Neural progenitor cell (in vitro differentiated cells): ENCODE measurements around the gene TMEFF2.

Experiments used
- EZH2 ChIP-seq: fragments of 200-600 bp; sonication (generic); IDR thresholded peaks from 2 replicates; pipeline ENCODE4 v1.6.1; 2017; ENCODE audit warnings: antibody characterized with exemption, mild to moderate bottlenecking, moderate library complexity
- EZH2phosphoT487 ChIP-seq: fragments of 200-600 bp; sonication (generic); IDR thresholded peaks from 2 replicates; pipeline ENCODE4 v1.6.1; 2017; ENCODE audit warnings: antibody characterized with exemption
- TF ChIP-seq, protein P1 (sequence below): fragments of 200-600 bp; sonication (generic); IDR thresholded peaks from 2 replicates; pipeline ENCODE4 v1.5.1; 2017; ENCODE audit warnings: antibody characterized with exemption, mild to moderate bottlenecking

DNA sequence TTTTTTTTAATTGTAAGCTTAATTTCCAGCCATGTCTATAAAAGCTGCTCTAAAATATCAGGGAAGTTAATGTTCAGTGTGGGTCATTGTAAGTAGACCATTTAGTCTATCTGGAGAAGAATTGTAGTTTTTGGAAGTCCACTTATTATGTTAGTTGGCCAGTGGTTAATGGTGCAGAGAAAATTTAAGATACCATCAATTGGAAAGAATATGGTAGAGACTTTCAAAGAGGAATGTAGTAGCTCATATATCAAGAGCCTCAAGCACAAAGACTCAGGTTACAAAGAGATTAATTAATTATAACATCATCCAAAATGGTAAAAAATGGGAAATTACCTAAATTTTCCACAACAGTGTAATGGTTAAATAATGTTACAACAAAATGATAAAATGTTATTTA is 220.1 kb downstream of the TMEFF2 start:
- TF ChIP-seq, protein P1, sequence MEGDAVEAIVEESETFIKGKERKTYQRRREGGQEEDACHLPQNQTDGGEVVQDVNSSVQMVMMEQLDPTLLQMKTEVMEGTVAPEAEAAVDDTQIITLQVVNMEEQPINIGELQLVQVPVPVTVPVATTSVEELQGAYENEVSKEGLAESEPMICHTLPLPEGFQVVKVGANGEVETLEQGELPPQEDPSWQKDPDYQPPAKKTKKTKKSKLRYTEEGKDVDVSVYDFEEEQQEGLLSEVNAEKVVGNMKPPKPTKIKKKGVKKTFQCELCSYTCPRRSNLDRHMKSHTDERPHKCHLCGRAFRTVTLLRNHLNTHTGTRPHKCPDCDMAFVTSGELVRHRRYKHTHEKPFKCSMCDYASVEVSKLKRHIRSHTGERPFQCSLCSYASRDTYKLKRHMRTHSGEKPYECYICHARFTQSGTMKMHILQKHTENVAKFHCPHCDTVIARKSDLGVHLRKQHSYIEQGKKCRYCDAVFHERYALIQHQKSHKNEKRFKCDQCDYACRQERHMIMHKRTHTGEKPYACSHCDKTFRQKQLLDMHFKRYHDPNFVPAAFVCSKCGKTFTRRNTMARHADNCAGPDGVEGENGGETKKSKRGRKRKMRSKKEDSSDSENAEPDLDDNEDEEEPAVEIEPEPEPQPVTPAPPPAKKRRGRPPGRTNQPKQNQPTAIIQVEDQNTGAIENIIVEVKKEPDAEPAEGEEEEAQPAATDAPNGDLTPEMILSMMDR, result no peak
- no peak for TF ChIP-seq EZH2phosphoT487
- TF ChIP-seq EZH2, result no peak
